ENCODE results near the gene ADM5. TPM values are rescaled to one million over a fixed set of nuclear protein-coding genes. Genes with fewer than 3 reads are reported as not detected.

Gene ADM5
- total and polyA plus RNA-seq, 2 donors (not counting 1 experiment from before 2014, with no cell fraction given): 0.06 to 0.33 TPM

GRCh38 chr19:49645592-49645991 is 43.8 kb upstream of the ADM5 start:
- Histone ChIP-seq H3K4me1 (ENCODE audit: control insufficient read depth, extremely low read depth, insufficient read depth, low read length) (peaks cover 4% of the 10 kb centered on the region), H3K4me2 (ENCODE audit: extremely low read depth, insufficient read depth, low read length) (no peak overlapping the region), H4K20me1 (ENCODE audit: control insufficient read depth, extremely low read depth, insufficient read depth, low read length) (no peaks in the 10 kb centered on the region), H3K9me3 (ENCODE audit: control insufficient read depth, insufficient read depth, low read depth, low read length) (no peaks in the 10 kb centered on the region), H3K36me3 (ENCODE audit: control insufficient read depth, insufficient read depth, low read length) (peaks cover 20% of the 10 kb centered on the region), H3K9ac (ENCODE audit: insufficient read depth, low read length) (no peak overlapping the region), H3K27me3 (ENCODE audit: control insufficient read depth, insufficient read depth, low read length) (no peaks in the 10 kb centered on the region), H2AFZ (ENCODE audit: low read length) (no peak overlapping the region), H3K4me3 (replicated peaks in 1 of 4; ENCODE audit: control extremely low read depth in 1 of 4, insufficient read depth in 1 of 4, low read depth in 3 of 4, low read length in 4 of 4) (no peak overlapping the region), H3K27ac (ENCODE audit: insufficient read depth, low read length) (no peak overlapping the region), H3K79me2 (ENCODE audit: control insufficient read depth, insufficient read depth, low read length) (peaks cover 58% of the 10 kb centered on the region)
- no peak for DNase-seq (ENCODE audit: low read depth in 2 of 2)
- TF ChIP-seq EZH2 (IDR thresholded peaks at IDR 0.05; ENCODE audit: low read length, missing control alignments) (no peak), CTCF (conservative IDR thresholded peaks at IDR 0.05 in 1 of 2, IDR thresholded peaks at IDR 0.05 in 1 of 2; ENCODE audit: low read depth in 1 of 2, low read length in 2 of 2) (no peak)

GRCh38 chr19:49645995-49646394 is 43.4 kb upstream of the ADM5 start:
- no peak overlapping the region for H3K9ac ChIP-seq (ENCODE audit: insufficient read depth, low read length)
- peaks cover 21% of the 10 kb centered on the region for H3K36me3 ChIP-seq (ENCODE audit: control insufficient read depth, insufficient read depth, low read length)
- TF ChIP-seq CTCF (conservative IDR thresholded peaks at IDR 0.05 in 1 of 2, IDR thresholded peaks at IDR 0.05 in 1 of 2; ENCODE audit: low read depth in 1 of 2, low read length in 2 of 2) (no peak), EZH2 (IDR thresholded peaks at IDR 0.05; ENCODE audit: low read length, missing control alignments) (no peak)
- peaks cover 4% of the 10 kb centered on the region for H3K4me1 ChIP-seq (ENCODE audit: control insufficient read depth, extremely low read depth, insufficient read depth, low read length)
- no peak overlapping the region for H3K4me3 ChIP-seq (replicated peaks in 1 of 4; ENCODE audit: control extremely low read depth in 1 of 4, insufficient read depth in 1 of 4, low read depth in 3 of 4, low read length in 4 of 4)
- DNase-seq (ENCODE audit: low read depth in 2 of 2): no peak
- H3K27ac ChIP-seq (ENCODE audit: insufficient read depth, low read length): no peak overlapping the region
- no peaks in the 10 kb centered on the region for H3K9me3 ChIP-seq (ENCODE audit: control insufficient read depth, insufficient read depth, low read depth, low read length)
- peaks cover 58% of the 10 kb centered on the region for H3K79me2 ChIP-seq (ENCODE audit: control insufficient read depth, insufficient read depth, low read length)
- no peak overlapping the region for H2AFZ ChIP-seq (ENCODE audit: low read length)
- H3K4me2 ChIP-seq (ENCODE audit: extremely low read depth, insufficient read depth, low read length): no peak overlapping the region
- H4K20me1 ChIP-seq (ENCODE audit: control insufficient read depth, extremely low read depth, insufficient read depth, low read length): no peaks in the 10 kb centered on the region
- no peaks in the 10 kb centered on the region for H3K27me3 ChIP-seq (ENCODE audit: control insufficient read depth, insufficient read depth, low read length)

- Histone ChIP-seq H3K9me3 (ENCODE audit: control insufficient read depth, insufficient read depth, low read depth, low read length) (no peaks in the 10 kb centered on the region), H3K4me3 (replicated peaks in 1 of 4; ENCODE audit: control extremely low read depth in 1 of 4, insufficient read depth in 1 of 4, low read depth in 3 of 4, low read length in 4 of 4) (no peak overlapping the region), H3K9ac (ENCODE audit: insufficient read depth, low read length) (no peak overlapping the region), H3K27ac (ENCODE audit: insufficient read depth, low read length) (no peak overlapping the region), H3K27me3 (ENCODE audit: control insufficient read depth, insufficient read depth, low read length) (no peaks in the 10 kb centered on the region), H3K36me3 (ENCODE audit: control insufficient read depth, insufficient read depth, low read length) (peaks cover 25% of the 10 kb centered on the region), H4K20me1 (ENCODE audit: control insufficient read depth, extremely low read depth, insufficient read depth, low read length) (no peaks in the 10 kb centered on the region), H3K4me1 (ENCODE audit: control insufficient read depth, extremely low read depth, insufficient read depth, low read length) (peaks cover 4% of the 10 kb centered on the region), H3K79me2 (ENCODE audit: control insufficient read depth, insufficient read depth, low read length) (peaks cover 58% of the 10 kb centered on the region), H3K4me2 (ENCODE audit: extremely low read depth, insufficient read depth, low read length) (no peak overlapping the region), H2AFZ (ENCODE audit: low read length) (no peak overlapping the region)
- DNase-seq (ENCODE audit: low read depth in 2 of 2): no peak
- no peak for TF ChIP-seq EZH2 (IDR thresholded peaks at IDR 0.05; ENCODE audit: low read length, missing control alignments)
- TF ChIP-seq CTCF (conservative IDR thresholded peaks at IDR 0.05 in 1 of 2, IDR thresholded peaks at IDR 0.05 in 1 of 2; ENCODE audit: low read depth in 1 of 2, low read length in 2 of 2): no peak
Observed at GRCh38 chr19:49646586-49646985, 42.8 kb upstream of the ADM5 start.

Data from fibroblast of lung (primary cell).